HepG2 (cell line): ENCODE results near the gene GCM1. TPM values are rescaled to one million over a fixed set of nuclear protein-coding genes. Genes with fewer than 3 reads are reported as not detected.

Source experiments
- AHR ChIP-seq: IDR thresholded peaks from 2 replicates; pipeline ENCODE4 v1.6.1; 2018; ENCODE audit warnings: missing genetic modification reagents, missing compliant biosample characterization
- FOXA1 ChIP-seq, 2 experiments: fragments of 450-650 bp in 1 of 2; sonication (generic) in 1 of 2; formaldehyde crosslinking in 1 of 2; IDR thresholded peaks; 2 replicates each; pipeline versions ENCODE4 v1.4.0 to v1.6.1; 2016 to 2020; ENCODE audit warnings: missing genetic modification reagents in 1 of 2
- GTF2F1 ChIP-seq: fragments of 150-350 bp; IDR thresholded peaks from 2 replicates; pipeline ENCODE4 v1.6.1; 2014; ENCODE audit warnings: low read length
- GZF1 ChIP-seq: sonication (generic); formaldehyde crosslinking; IDR thresholded peaks from 2 replicates; pipeline ENCODE4 v1.5.1; 2020; ENCODE audit warnings: mild to moderate bottlenecking, missing genetic modification reagents
- KLF15 ChIP-seq: sonication (generic); formaldehyde crosslinking; IDR thresholded peaks from 2 replicates; pipeline ENCODE4 v1.8.1; 2023; ENCODE audit warnings: borderline replicate concordance, mild to moderate bottlenecking, inconsistent platforms, missing genetic modification reagents, mixed read lengths
- SMARCC2 ChIP-seq: fragments of 450-650 bp; IDR thresholded peaks from 2 replicates; pipeline ENCODE4 v1.6.1; 2017; ENCODE audit warnings: antibody characterized with exemption, mild to moderate bottlenecking
- SP2 ChIP-seq: sonication (generic); formaldehyde crosslinking; IDR thresholded peaks from 2 replicates; pipeline ENCODE4 v1.5.1; 2020; ENCODE audit warnings: mild to moderate bottlenecking, missing genetic modification reagents
- SP4 ChIP-seq: sonication (generic); formaldehyde crosslinking; IDR thresholded peaks from 2 replicates; pipeline ENCODE4 v1.8.1; 2023; ENCODE audit warnings: mild to moderate bottlenecking, missing genetic modification reagents
- WIZ ChIP-seq: sonication (generic); formaldehyde crosslinking; IDR thresholded peaks from 2 replicates; pipeline ENCODE4 v1.5.1; 2020; ENCODE audit warnings: mild to moderate bottlenecking, missing genetic modification reagents
- ZIK1 ChIP-seq: sonication (generic); formaldehyde crosslinking; IDR thresholded peaks from 2 replicates; pipeline ENCODE4 v1.5.0; 2020; ENCODE audit warnings: mild to moderate bottlenecking, low read depth, missing genetic modification reagents, borderline replicate concordance
- ZNF234 ChIP-seq: sonication (generic); formaldehyde crosslinking; conservative IDR thresholded peaks from 2 replicates; pipeline ENCODE4 v1.5.1; 2020; ENCODE audit warnings: mild to moderate bottlenecking, missing genetic modification reagents
- ZNF713 ChIP-seq: sonication (generic); formaldehyde crosslinking; IDR thresholded peaks from 2 replicates; pipeline ENCODE4 v1.4.0; 2020; ENCODE audit warnings: mild to moderate bottlenecking, missing genetic modification reagents
- ZNF83 ChIP-seq: sonication (generic); formaldehyde crosslinking; IDR thresholded peaks from 2 replicates; pipeline ENCODE4 v1.4.0; 2020; ENCODE audit warnings: missing genetic modification reagents, mild to moderate bottlenecking, borderline replicate concordance
- polyA plus RNA-seq, 8 experiments: library from polyadenylated mRNA; depleted of rRNA in 3 of 8; stranded (reverse) in 7 of 8; unstranded in 1 of 8; fragments of >200 nt; fragmentation: Illumina TruSeq in 4 of 8; extraction: Trizol in 4 of 8; gene quantifications; 2 replicates each; pipeline versions ENCODE4 v1.2.1 to v1.2.3, GENCODE V29; 2011 to 2016; ENCODE audit warnings: low read depth in 4 of 8, missing spikeins in 1 of 8, mixed read lengths in 1 of 8; ENCODE audit not compliant: insufficient read depth in 1 of 8
- total RNA-seq, 5 experiments: library from RNA; depleted of rRNA; stranded (reverse); fragments of >200 nt; fragmentation: Illumina TruSeq; extraction: Trizol; gene quantifications; 2 replicates each; pipeline ENCODE4 v1.2.3, GENCODE V29; 2016; ENCODE audit warnings: low read depth in 1 of 5
- TF ChIP-seq, protein P1 (sequence below): sonication (generic); formaldehyde crosslinking; IDR thresholded peaks from 2 replicates; pipeline ENCODE4 v1.4.0; 2020; ENCODE audit warnings: missing genetic modification reagents
- TF ChIP-seq, protein P2 (sequence below): sonication (generic); formaldehyde crosslinking; IDR thresholded peaks from 2 replicates; pipeline ENCODE4 v1.4.0; 2020; ENCODE audit warnings: missing genetic modification reagents, borderline replicate concordance
- TF ChIP-seq, protein P3 (sequence below): sonication (generic); formaldehyde crosslinking; IDR thresholded peaks from 2 replicates; pipeline ENCODE4 v1.4.0; 2020; ENCODE audit warnings: mild to moderate bottlenecking, missing genetic modification reagents
- TF ChIP-seq, protein P4 (sequence below): sonication (generic); formaldehyde crosslinking; IDR thresholded peaks from 2 replicates; pipeline ENCODE4 v1.5.1; 2020; ENCODE audit warnings: mild to moderate bottlenecking, moderate library complexity, missing genetic modification reagents

GCM1 gene
- total and polyA plus RNA-seq, 2 of the 13 experiments (the other 11 are each of a cell fraction or from before 2014, with no cell fraction given): 0.04 to 0.13 TPM

DNA sequence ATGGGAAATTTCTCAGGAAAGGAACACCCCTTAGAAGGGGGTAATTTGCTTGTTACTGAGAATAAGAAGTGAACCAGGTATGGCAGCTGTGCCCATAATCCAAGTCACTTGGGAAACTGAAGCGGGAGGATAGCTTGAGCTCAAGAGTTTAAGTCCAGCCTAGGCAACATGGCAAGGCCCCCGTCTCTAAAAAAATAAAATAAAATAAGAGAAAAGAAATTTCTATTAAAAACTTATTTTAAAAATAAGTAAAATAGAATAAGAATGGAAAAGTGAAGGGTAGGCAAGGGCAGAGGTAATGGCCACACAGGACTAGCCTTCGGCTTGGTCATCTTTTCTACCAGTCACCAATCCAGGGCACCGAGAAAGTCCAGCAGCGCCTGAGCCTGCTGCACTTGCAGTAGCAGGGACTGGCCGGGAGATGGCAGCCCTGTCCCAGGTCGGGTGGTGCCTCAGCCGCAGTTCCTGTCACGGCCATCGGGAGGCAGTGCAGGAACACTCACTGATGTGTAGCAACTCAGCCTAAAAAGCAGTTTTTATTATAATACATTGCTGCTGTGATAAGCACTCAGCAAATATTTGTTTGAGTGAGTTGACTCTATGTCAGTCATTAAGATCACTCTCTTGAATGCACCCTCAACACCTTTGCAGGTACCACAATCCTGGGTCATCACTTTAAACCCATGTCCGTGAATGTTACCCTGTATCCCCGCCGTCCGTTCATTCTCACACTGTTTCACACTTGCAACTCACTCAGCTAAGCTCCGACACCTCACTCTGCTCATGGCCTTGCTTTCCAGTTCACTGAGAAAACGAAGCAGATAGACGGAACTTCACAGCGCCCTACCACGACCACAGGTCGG lies 23.2 kb upstream of the GCM1 start (continued):
- TF ChIP-seq GTF2F1 (0 out of 2 replicates have a peak, but pooled peaks have one; percentile 42), SP4 (CRISPR knock-in tag) (peak; percentile 28; the same call in 1 of the 2 replicates), WIZ (CRISPR knock-in tag) (no peak), GZF1 (no peak), ZNF83 (CRISPR knock-in tag) (peak; percentile 51; the same call in 1 of the 2 replicates), AHR (peak; percentile 94), SMARCC2 (no peak), SP2 (no peak), ZIK1 (no peak), FOXA1 (IDR thresholded peaks at IDR 0.05) (no peak), FOXA1 (CRISPR knock-in tag; IDR thresholded peaks at IDR 0.05) (peak; percentile 63), ZNF234 (CRISPR knock-in tag) (no peak), ZNF713 (CRISPR knock-in tag) (no peak), KLF15 (CRISPR knock-in tag) (no peak)
- TF ChIP-seq, protein P1, sequence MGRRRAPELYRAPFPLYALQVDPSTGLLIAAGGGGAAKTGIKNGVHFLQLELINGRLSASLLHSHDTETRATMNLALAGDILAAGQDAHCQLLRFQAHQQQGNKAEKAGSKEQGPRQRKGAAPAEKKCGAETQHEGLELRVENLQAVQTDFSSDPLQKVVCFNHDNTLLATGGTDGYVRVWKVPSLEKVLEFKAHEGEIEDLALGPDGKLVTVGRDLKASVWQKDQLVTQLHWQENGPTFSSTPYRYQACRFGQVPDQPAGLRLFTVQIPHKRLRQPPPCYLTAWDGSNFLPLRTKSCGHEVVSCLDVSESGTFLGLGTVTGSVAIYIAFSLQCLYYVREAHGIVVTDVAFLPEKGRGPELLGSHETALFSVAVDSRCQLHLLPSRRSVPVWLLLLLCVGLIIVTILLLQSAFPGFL (CRISPR knock-in tag): no peak
- TF ChIP-seq, protein P2, sequence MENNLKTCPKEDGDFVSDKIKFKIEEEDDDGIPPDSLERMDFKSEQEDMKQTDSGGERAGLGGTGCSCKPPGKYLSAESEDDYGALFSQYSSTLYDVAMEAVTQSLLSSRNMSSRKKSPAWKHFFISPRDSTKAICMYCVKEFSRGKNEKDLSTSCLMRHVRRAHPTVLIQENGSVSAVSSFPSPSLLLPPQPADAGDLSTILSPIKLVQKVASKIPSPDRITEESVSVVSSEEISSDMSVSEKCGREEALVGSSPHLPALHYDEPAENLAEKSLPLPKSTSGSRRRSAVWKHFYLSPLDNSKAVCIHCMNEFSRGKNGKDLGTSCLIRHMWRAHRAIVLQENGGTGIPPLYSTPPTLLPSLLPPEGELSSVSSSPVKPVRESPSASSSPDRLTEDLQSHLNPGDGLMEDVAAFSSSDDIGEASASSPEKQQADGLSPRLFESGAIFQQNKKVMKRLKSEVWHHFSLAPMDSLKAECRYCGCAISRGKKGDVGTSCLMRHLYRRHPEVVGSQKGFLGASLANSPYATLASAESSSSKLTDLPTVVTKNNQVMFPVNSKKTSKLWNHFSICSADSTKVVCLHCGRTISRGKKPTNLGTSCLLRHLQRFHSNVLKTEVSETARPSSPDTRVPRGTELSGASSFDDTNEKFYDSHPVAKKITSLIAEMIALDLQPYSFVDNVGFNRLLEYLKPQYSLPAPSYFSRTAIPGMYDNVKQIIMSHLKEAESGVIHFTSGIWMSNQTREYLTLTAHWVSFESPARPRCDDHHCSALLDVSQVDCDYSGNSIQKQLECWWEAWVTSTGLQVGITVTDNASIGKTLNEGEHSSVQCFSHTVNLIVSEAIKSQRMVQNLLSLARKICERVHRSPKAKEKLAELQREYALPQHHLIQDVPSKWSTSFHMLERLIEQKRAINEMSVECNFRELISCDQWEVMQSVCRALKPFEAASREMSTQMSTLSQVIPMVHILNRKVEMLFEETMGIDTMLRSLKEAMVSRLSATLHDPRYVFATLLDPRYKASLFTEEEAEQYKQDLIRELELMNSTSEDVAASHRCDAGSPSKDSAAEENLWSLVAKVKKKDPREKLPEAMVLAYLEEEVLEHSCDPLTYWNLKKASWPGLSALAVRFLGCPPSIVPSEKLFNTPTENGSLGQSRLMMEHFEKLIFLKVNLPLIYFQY (CRISPR knock-in tag): no peak
- TF ChIP-seq, protein P3, sequence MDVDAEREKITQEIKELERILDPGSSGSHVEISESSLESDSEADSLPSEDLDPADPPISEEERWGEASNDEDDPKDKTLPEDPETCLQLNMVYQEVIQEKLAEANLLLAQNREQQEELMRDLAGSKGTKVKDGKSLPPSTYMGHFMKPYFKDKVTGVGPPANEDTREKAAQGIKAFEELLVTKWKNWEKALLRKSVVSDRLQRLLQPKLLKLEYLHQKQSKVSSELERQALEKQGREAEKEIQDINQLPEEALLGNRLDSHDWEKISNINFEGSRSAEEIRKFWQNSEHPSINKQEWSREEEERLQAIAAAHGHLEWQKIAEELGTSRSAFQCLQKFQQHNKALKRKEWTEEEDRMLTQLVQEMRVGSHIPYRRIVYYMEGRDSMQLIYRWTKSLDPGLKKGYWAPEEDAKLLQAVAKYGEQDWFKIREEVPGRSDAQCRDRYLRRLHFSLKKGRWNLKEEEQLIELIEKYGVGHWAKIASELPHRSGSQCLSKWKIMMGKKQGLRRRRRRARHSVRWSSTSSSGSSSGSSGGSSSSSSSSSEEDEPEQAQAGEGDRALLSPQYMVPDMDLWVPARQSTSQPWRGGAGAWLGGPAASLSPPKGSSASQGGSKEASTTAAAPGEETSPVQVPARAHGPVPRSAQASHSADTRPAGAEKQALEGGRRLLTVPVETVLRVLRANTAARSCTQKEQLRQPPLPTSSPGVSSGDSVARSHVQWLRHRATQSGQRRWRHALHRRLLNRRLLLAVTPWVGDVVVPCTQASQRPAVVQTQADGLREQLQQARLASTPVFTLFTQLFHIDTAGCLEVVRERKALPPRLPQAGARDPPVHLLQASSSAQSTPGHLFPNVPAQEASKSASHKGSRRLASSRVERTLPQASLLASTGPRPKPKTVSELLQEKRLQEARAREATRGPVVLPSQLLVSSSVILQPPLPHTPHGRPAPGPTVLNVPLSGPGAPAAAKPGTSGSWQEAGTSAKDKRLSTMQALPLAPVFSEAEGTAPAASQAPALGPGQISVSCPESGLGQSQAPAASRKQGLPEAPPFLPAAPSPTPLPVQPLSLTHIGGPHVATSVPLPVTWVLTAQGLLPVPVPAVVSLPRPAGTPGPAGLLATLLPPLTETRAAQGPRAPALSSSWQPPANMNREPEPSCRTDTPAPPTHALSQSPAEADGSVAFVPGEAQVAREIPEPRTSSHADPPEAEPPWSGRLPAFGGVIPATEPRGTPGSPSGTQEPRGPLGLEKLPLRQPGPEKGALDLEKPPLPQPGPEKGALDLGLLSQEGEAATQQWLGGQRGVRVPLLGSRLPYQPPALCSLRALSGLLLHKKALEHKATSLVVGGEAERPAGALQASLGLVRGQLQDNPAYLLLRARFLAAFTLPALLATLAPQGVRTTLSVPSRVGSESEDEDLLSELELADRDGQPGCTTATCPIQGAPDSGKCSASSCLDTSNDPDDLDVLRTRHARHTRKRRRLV (CRISPR knock-in tag): no peak
- TF ChIP-seq, protein P4, sequence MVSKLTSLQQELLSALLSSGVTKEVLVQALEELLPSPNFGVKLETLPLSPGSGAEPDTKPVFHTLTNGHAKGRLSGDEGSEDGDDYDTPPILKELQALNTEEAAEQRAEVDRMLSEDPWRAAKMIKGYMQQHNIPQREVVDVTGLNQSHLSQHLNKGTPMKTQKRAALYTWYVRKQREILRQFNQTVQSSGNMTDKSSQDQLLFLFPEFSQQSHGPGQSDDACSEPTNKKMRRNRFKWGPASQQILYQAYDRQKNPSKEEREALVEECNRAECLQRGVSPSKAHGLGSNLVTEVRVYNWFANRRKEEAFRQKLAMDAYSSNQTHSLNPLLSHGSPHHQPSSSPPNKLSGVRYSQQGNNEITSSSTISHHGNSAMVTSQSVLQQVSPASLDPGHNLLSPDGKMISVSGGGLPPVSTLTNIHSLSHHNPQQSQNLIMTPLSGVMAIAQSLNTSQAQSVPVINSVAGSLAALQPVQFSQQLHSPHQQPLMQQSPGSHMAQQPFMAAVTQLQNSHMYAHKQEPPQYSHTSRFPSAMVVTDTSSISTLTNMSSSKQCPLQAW (CRISPR knock-in tag): peak; percentile 63; the same call in 1 of the 2 replicates
